HuH-7 (cell line): ENCODE results near the gene SVEP1.
"Not testable (repeated sequence)": the region's sequence is repeated elsewhere in the genome, so short reads cannot be mapped to it uniquely, and the experiment has no call there.

Experiments used
- DNase-seq: peaks from one replicate; pipeline ENCODE4 v3.0.0; 2011; ENCODE audit warnings: low spot score

SVEP1 gene

GRCh38 chr9:110444911-110445310 lies 134.6 kb downstream of the SVEP1 start:
- DNase-seq: no peak

- DNase-seq: no peak
Observed at GRCh38 chr9:110443866-110444220, 135.7 kb downstream of the SVEP1 start.

- DNase-seq: no peak
Observed at GRCh38 chr9:110443146-110443865, 136.2 kb downstream of the SVEP1 start.

- DNase-seq: no peak
Observed at GRCh38 chr9:110440796-110441195, 138.7 kb downstream of the SVEP1 start.

GRCh38 chr9:110440172-110440571 lies 139.4 kb downstream of the SVEP1 start:
- DNase-seq: no peak

- DNase-seq: no peak
Observed at GRCh38 chr9:110432253-110432652, 147.3 kb downstream of the SVEP1 start.

GRCh38 chr9:110429453-110429852 lies 150.1 kb downstream of the SVEP1 start:
- DNase-seq: no peak

- DNase-seq: peak; percentile 55
Observed at GRCh38 chr9:110427497-110428104, 151.9 kb downstream of the SVEP1 start.

- DNase-seq: peak; percentile 10
Observed at GRCh38 chr9:110426052-110426709, 153.4 kb downstream of the SVEP1 start.

- DNase-seq: no peak
Observed at GRCh38 chr9:110414471-110414870, 165.1 kb downstream of the SVEP1 start.

GRCh38 chr9:110410961-110411360 lies 168.6 kb downstream of the SVEP1 start:
- no peak for DNase-seq

GRCh38 chr9:110408598-110408997 lies 170.9 kb downstream of the SVEP1 start:
- DNase-seq: peak; percentile 8

- no peak for DNase-seq
Observed at GRCh38 chr9:110405858-110406443, 173.6 kb downstream of the SVEP1 start.

GRCh38 chr9:110404473-110404872 lies 175.1 kb downstream of the SVEP1 start:
- DNase-seq: no peak

- DNase-seq: no peak
Observed at GRCh38 chr9:110399983-110400382, 179.6 kb downstream of the SVEP1 start.

- DNase-seq: not testable (repeated sequence)
Observed at GRCh38 chr9:110398992-110399391, 180.5 kb downstream of the SVEP1 start.

- peak; percentile 9 for DNase-seq
Observed at GRCh38 chr9:110391826-110392485, 187.6 kb downstream of the SVEP1 start.

- no peak for DNase-seq
Observed at GRCh38 chr9:110389148-110389750, 190.3 kb downstream of the SVEP1 start.

GRCh38 chr9:110383491-110383890 lies 196.1 kb downstream of the SVEP1 start:
- no peak for DNase-seq

GRCh38 chr9:110382731-110383130 lies 196.8 kb downstream of the SVEP1 start:
- DNase-seq: no peak

GRCh38 chr9:110371411-110372007 lies 208.0 kb downstream of the SVEP1 start:
- no peak for DNase-seq

GRCh38 chr9:110370315-110370714 lies 209.2 kb downstream of the SVEP1 start:
- DNase-seq: no peak
